GM18499 (cell line): Measurements from ENCODE around the gene CDHR3.
"Not testable (repeated sequence)": the region's sequence is repeated elsewhere in the genome, so short reads cannot be mapped to it uniquely, and the experiment has no call there.

Experiments used
- ATAC-seq: cut with Tn5 transposase; IDR thresholded peaks from one replicate; pipeline ENCODE4 v1.9.1; 2021; ENCODE audit warnings: moderate number of reproducible peaks; ENCODE audit not compliant: insufficient read depth, unreplicated experiment

CDHR3 gene

GRCh38 chr7:105958012-105958411, 5.1 kb upstream of the CDHR3 start:
- ATAC-seq: no peak

- no peak for ATAC-seq
These were observed 711 bp upstream of the CDHR3 start for GRCh38 chr7:105962353-105962752.

GRCh38 chr7:105971845-105972244, 8.8 kb downstream of the CDHR3 start:
- no peak for ATAC-seq

- no peak for ATAC-seq
These were observed 9.2 kb downstream of the CDHR3 start for GRCh38 chr7:105972276-105972675.

GRCh38 chr7:105974471-105974870, 11.4 kb downstream of the CDHR3 start:
- no peak for ATAC-seq

- ATAC-seq: no peak
These were observed 12.8 kb downstream of the CDHR3 start for GRCh38 chr7:105975770-105976417.

- ATAC-seq: no peak
These were observed 13.8 kb downstream of the CDHR3 start for GRCh38 chr7:105976868-105977267.

GRCh38 chr7:105978035-105978434, 15.0 kb downstream of the CDHR3 start:
- ATAC-seq: no peak

GRCh38 chr7:105978974-105979373, 15.9 kb downstream of the CDHR3 start:
- ATAC-seq: no peak

GRCh38 chr7:105979405-105979804, 16.3 kb downstream of the CDHR3 start:
- no peak for ATAC-seq

GRCh38 chr7:105980645-105981396, 17.8 kb downstream of the CDHR3 start:
- no peak for ATAC-seq

GRCh38 chr7:105982388-105982787, 19.3 kb downstream of the CDHR3 start:
- no peak for ATAC-seq

GRCh38 chr7:105984808-105985207, 21.7 kb downstream of the CDHR3 start:
- ATAC-seq: not testable (repeated sequence)

GRCh38 chr7:105985229-105985628, 22.2 kb downstream of the CDHR3 start:
- no peak for ATAC-seq

- ATAC-seq: no peak
These were observed 22.7 kb downstream of the CDHR3 start for GRCh38 chr7:105985672-105986215.

- ATAC-seq: no peak
These were observed 24.0 kb downstream of the CDHR3 start for GRCh38 chr7:105987046-105987445.

GRCh38 chr7:105988276-105988675, 25.2 kb downstream of the CDHR3 start:
- ATAC-seq: no peak

GRCh38 chr7:105989191-105989590, 26.1 kb downstream of the CDHR3 start:
- no peak for ATAC-seq

GRCh38 chr7:105989686-105990085, 26.6 kb downstream of the CDHR3 start:
- no peak for ATAC-seq

- no peak for ATAC-seq
These were observed 27.1 kb downstream of the CDHR3 start for GRCh38 chr7:105990141-105990540.

GRCh38 chr7:105990727-105991453, 27.8 kb downstream of the CDHR3 start:
- no peak for ATAC-seq
